NT2/D1 (cell line): Measurements from ENCODE around the gene ARHGAP42.

Source experiments
- YY1 ChIP-seq: IDR thresholded peaks from 2 replicates; pipeline ENCODE4 v1.6.1; 2011; ENCODE audit not compliant: insufficient read length, insufficient read depth
- ZNF274 ChIP-seq: IDR thresholded peaks from 2 replicates; pipeline ENCODE4 v1.6.1; 2011; ENCODE audit warnings: mild to moderate bottlenecking, low read depth, low read length

DNA sequence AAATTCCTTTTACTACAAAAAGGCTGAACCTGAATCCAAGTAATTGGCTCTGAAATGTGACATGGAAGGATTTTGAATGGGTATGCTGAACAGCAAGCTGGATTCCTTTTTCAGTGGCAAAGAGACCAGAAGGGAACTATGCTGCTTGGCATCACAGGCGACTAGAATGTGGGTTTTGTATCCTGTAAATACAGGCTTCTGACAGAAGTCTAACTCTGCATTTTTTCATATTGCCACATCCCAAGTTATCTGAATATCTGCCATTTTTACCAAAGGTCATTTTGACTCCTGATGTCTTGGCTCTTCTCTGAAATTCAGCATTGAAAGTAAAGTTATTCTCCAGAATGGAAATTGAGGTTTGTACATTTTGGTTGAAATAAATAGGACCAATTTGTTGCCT, 145.7 kb downstream of the ARHGAP42 start:
- TF ChIP-seq ZNF274 = no peak
- TF ChIP-seq YY1 = no peak
